Ascending aorta (tissue), 2 donors: Measurements from ENCODE around the gene CRTC2. TPM values are rescaled to one million over a fixed set of nuclear protein-coding genes. Genes with fewer than 3 reads are reported as not detected.

ENCODE experiments used
- DNase-seq, 2 donors: peaks; one replicate each; pipeline ENCODE4 v3.0.0-alpha.2; 2019; ENCODE audit warnings: low spot score in 2 of 2
- H3K27ac ChIP-seq, 2 donors: fragments of 200-600 bp; sonication (generic); one replicate each; pipeline ENCODE4 v1.5.1; 2016 to 2017; ENCODE audit warnings: mild to moderate bottlenecking in 1 of 2
- H3K27me3 ChIP-seq: fragments of 200-600 bp; sonication (generic); one replicate; pipeline ENCODE4 v1.5.1; 2017
- H3K36me3 ChIP-seq, 2 donors: fragments of 200-600 bp; sonication (generic); one replicate each; pipeline ENCODE4 v1.5.1; 2016
- H3K4me1 ChIP-seq, 2 donors: fragments of 200-600 bp; sonication (generic); one replicate each; pipeline ENCODE4 v1.5.1; 2016 to 2017; ENCODE audit warnings: mild to moderate bottlenecking in 1 of 2
- H3K4me3 ChIP-seq, 2 donors: fragments of 200-600 bp; sonication (generic); one replicate each; pipeline ENCODE4 v1.5.1; 2016 to 2017; ENCODE audit warnings: mild to moderate bottlenecking in 1 of 2
- H3K9me3 ChIP-seq, 2 donors: fragments of 200-600 bp; sonication (generic); one replicate each; pipeline ENCODE4 v1.5.1; 2016
- CTCF ChIP-seq, 3 experiments: fragments of 200-600 bp in 2 of 3; fragments of 450-650 bp in 1 of 3; sonication (generic) in 2 of 3; IDR thresholded peaks; one replicate each; pipeline ENCODE4 v1.5.1; 2016 to 2019; ENCODE audit warnings: antibody characterized with exemption in 3 of 3, mild to moderate bottlenecking in 1 of 3, moderate library complexity in 1 of 3
- intact Hi-C: fragments of 100-400 bp; cut with DNase I; formaldehyde crosslinking; loops from one replicate; pipeline ENCODE4 v1.15.1; 2023
- total RNA-seq: library from RNA; depleted of rRNA; stranded (reverse); fragments of >200 nt; gene quantifications from one replicate; pipeline ENCODE4 v1.1.0, GENCODE V29; 2016

CRTC2 gene
- total RNA-seq, 1 donor from 2014 or later: 10.1 TPM

- Histone ChIP-seq H3K36me3 (peaks cover 24 to 34% of the 10 kb centered on the region in 2 donors), H3K27me3 (no peaks in the 10 kb centered on the region), H3K4me3 (peak overlapping the region; percentile 87 to 97), H3K27ac (peak overlapping the region; percentile 91 to 97), H3K4me1 (peaks cover 17 to 36% of the 10 kb centered on the region in 2 donors), H3K9me3 (no peaks in the 10 kb centered on the region)
- no peak for DNase-seq
- intact Hi-C loops: loop anchor here (1.0 kb wide), 2 partner anchors 11 to 29 kb away; partner anchors contain the start of genes DENND4B and RAB13
- TF ChIP-seq CTCF (IDR thresholded peaks at IDR 0.05): no peak
These were observed 685 bp downstream of the CRTC2 start for GRCh38 chr1:153957744-153958110.

GRCh38 chr1:153956997-153957715 is 1.3 kb downstream of the CRTC2 start:
- H3K4me1 ChIP-seq: peaks cover 13 to 31% of the 10 kb centered on the region in 2 donors
- no peaks in the 10 kb centered on the region for H3K9me3 ChIP-seq
- no peaks in the 10 kb centered on the region for H3K27me3 ChIP-seq
- H3K4me3 ChIP-seq: peak overlapping the region; percentile 87 to 97
- TF ChIP-seq CTCF (IDR thresholded peaks at IDR 0.05): no peak
- intact Hi-C loops: no loop called here
- DNase-seq: no peak
- H3K27ac ChIP-seq: peak overlapping the region; percentile 91 to 97
- peaks cover 30 to 40% of the 10 kb centered on the region in 2 donors for H3K36me3 ChIP-seq

- Histone ChIP-seq H3K4me3 (no peak overlapping the region), H3K4me1 (peaks cover 6 to 24% of the 10 kb centered on the region in 2 donors), H3K36me3 (peaks cover 43 to 50% of the 10 kb centered on the region in 2 donors), H3K9me3 (no peaks in the 10 kb centered on the region), H3K27ac (no peak overlapping the region), H3K27me3 (no peaks in the 10 kb centered on the region)
- intact Hi-C loops: no loop called here
- no peak for DNase-seq
- no peak for TF ChIP-seq CTCF (IDR thresholded peaks at IDR 0.05)
These were observed 3.6 kb downstream of the CRTC2 start for GRCh38 chr1:153954826-153955225.

GRCh38 chr1:153953859-153954365 is 4.5 kb downstream of the CRTC2 start:
- DNase-seq: no peak
- peaks cover 53 to 58% of the 10 kb centered on the region in 2 donors for H3K36me3 ChIP-seq
- no peak overlapping the region for H3K4me3 ChIP-seq
- intact Hi-C loops: no loop called here
- no peak for TF ChIP-seq CTCF (IDR thresholded peaks at IDR 0.05)
- no peak overlapping the region for H3K27ac ChIP-seq
- H3K27me3 ChIP-seq: no peaks in the 10 kb centered on the region
- no peaks in the 10 kb centered on the region for H3K9me3 ChIP-seq
- peaks cover 6 to 18% of the 10 kb centered on the region in 2 donors for H3K4me1 ChIP-seq

GRCh38 chr1:153951801-153952200 is 6.6 kb downstream of the CRTC2 start:
- no peak for DNase-seq
- Histone ChIP-seq H3K4me1 (peaks cover under 1 to 13% of the 10 kb centered on the region in 2 donors), H3K36me3 (peaks cover 67 to 75% of the 10 kb centered on the region in 2 donors), H3K4me3 (no peak overlapping the region), H3K9me3 (no peaks in the 10 kb centered on the region), H3K27me3 (no peaks in the 10 kb centered on the region), H3K27ac (no peak overlapping the region)
- TF ChIP-seq CTCF (IDR thresholded peaks at IDR 0.05): no peak
- intact Hi-C loops: no loop called here
